ENCODE measurements around the gene STK32B.

STK32B gene

DNA sequence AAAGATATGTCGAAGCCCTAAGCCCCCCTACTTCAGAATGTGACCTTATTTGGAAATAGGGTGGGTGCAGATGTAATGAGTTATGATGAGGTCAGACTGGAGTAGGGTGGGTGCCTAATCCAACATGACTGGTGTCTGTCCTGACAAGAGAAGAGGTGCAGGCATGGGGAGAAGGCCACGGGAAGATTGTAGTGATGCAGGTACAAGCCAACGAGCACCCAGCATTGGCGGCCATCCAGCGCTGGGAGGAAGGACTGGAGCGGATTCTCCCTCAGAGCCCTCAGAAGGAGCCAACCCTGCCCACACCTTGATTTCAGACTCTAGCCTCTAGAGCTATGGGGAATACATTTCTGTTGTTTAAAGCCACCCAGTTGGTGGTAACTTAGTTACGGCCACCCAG, 419.9 kb downstream of the STK32B start:
- DNase-seq (ENCODE audit: low read depth), result no peak

DNA sequence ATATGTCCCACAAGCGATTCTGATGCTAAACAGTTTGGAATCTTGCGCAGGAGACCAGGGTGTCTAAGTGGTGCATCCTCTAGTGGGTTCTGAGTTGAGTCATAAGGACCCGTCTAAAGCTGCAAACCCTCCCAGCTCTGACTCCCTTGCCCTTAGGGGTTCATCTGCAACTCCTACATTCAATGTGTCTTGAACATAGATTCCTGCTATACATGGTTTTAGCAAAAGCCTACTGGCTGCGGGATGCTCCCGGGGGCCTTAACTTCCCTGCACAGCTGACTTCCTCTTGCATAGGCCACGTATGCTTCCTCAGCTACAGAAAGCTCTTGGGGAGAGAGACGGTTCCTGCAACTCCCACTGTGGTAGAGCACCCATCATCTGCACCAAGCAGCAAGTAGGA, 420.4 kb downstream of the STK32B start:
- no peak for DNase-seq (ENCODE audit: low read depth)

DNA sequence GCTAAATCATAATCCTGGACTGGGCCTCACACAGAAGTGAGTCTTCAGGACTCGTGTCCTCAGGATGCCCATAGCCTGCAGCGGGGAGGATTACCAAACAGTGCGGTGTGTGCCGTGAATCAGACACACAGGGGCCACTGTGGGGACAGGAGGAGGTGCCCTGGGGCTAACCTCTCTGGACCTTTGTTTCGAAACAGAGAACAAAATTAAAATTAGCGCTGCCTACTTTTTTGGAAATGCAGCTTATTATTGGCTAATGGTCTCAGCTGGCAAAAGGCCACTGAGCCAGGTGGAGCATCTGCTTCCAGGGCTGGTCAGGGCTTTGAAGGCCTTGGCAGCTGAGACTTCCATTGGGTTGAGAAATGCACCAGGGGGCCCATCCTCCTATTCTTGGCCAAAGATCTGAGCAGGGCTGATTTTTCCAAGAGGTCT, 420.9 kb downstream of the STK32B start:
- DNase-seq (ENCODE audit: low read depth), result no peak

DNA sequence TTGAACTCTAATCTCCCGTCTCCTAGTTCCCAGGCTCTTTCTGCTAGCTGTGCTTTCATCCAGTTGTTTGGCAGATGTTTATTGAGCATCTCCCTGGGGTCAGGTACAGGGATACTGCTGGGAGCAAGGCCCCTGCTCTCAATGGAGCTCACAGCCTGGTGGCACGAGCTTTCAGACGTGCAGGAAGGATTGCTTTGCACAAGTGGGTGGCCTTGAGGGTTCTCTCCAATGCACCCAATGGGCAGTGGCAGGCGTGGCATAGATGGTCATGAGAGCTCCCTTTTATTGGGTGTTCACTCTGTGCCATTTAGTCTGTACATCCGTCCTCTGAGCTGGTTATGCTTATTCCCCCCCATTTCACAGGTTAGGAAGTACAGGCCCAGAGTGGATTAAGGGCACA, 421.8 kb downstream of the STK32B start:
- DNase-seq (ENCODE audit: low read depth), result no peak

DNA sequence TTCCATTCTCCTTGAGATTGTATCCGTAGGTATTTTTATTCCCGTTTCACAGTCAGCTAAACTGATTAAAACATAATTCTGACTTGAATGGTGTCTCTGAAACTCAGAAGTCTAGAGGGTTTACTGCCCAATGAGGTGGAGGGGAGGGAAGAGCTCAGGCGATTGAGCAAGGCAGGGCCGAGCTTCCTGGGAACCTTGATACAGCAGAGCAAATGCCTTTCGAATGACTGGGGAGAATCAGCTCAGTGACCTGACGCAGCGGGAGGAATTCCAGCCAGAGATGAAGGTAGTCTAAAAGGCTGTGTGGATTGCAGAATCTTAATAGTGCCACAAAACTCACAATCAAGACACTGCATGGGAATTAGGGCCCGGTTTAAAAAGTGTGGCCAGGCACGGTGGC, 423.5 kb downstream of the STK32B start:
- DNase-seq (ENCODE audit: low read depth), result no peak

DNA sequence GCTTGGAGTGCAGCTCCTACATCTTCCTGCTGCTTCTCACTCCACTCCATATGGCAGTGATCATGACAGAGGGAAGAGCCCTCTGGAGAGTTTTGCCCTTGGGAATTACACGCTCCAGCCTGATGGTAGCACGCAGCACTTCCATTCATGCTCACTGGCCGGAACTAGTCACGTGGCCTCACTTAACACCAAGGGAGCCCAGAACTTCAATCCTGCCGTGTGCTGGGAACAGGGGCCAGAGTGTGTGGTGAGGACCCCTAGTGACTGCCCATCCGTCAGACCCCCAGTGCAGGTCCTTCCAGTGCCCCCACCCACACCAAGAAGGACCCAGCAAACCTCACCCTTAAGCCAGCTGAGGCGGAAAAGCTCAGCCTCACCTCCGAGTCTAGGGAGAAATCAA, 426.3 kb downstream of the STK32B start:
- DNase-seq (ENCODE audit: low read depth), result no peak

DNA sequence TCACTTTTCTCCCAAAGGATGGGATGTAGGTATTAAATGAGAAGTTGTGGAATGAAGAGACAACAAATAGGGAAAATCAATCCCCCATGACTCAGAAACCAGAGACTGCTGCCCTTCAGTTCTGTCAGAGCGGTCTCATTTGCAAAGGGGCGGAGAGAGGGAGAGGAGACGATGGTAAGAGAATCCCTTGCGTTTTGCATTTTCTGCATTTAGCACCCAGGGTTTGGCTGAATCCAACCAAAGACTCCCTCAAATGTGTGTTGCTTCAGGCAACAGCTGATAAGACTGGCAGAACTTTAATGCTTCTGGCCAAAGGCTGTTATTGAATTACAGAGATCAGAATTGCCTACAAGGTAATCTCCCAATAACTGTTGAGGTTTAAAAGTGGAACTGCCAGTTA, 426.9 kb downstream of the STK32B start:
- no peak for DNase-seq (ENCODE audit: low read depth)

DNA sequence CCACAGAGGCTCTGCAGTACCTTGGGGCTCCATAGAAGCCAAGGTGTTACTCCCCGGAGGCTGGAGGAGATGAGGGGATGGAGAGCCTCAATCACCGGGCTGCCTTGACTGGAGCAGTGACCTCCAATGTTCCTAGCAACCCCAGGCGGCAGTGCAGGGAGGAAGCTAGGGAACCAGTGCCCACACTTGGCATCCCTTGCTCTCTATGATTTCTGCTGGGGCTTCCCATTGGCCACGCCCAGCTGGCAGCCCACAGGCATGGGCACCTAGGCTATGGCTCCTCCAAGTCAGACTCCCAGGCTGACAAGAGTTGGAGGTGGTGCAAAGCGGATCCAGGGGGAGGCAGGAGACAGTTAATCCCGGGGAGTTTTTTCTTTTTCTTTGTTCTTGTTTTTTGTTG, 427.4 kb downstream of the STK32B start:
- DNase-seq (ENCODE audit: low read depth), result no peak

DNA sequence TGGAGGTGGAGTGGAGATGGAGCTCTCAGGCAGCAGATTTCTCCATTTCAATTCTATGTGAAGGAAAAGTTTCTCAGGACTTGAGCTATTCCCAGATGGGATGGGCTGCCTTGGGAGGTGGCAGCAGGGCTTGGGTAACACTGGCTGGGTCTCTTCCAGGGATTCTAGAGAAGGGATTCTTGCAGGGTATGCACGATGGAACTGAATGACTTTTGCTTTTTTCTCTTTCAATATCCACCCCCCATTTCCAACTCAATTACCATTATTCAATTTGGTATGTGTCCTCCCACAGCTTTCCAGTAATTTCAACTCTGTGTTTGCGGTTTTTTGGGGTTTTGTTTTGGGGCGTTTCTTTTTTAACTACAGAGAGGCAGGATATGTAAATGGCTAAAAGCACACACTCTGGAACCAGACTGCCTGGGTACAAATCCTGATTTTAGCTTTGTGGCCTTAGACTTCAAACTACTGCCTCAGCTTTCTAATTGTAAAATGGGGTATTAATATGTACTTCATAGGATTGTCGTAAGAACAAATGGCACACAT, 428.3 kb downstream of the STK32B start:
- DNase-seq (ENCODE audit: low read depth), result no peak

DNA sequence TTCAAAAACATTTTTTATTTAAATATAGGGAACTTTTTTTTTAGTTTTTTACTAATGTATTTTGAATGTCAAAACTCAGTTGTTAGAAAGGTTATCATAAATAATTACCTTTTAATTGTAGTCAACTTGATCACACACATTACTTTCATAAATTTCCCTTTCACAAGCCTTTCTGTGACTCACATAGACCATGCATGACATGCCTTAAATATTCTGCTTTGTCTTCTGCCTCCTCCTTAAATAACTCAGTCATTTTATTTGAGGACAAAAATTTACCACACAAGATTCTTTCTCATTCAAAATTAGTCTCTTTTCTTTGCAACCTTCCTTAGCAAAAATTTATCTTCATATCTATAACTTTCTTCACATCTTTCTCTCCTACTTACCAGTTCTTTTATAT, 437.1 kb downstream of the STK32B start:
- no peak for DNase-seq (ENCODE audit: low read depth)

DNA sequence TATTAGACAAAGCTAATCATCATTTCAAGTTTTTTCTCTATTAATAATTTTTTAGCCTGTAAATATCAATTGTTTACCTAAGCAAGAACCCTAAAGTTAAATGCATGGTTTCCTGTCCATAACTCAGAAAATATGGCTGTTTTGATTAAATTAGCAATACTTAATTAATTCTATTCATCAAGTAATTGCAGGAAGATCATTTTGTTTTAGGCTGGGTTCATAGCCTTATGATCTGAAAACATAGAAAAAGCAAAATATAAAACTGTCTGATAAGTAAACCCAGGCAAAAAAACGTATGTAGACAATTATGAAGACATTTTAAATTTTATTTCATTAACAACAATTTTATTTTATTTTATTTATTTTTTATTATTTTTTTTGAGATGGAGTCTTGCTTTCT, 438.0 kb downstream of the STK32B start:
- DNase-seq (ENCODE audit: low read depth), result no peak

DNA sequence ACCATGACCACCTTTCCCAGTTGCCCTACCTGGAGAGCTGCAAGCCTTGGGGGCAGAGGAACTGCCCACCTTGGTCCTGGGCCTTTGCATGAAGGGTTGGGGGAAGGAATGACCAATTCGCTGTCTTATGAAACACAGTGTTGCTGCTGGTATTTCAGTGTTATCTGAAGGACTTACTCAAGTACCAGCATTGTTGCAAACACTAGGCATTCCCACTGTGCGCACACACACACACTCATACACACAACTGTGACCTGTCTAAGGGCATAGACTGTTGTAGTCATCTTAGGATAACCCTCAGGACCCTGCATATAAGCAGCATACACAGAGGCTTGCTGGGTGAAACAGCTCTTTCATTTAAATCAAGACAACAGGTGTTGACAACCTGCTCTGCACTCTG, 446.2 kb downstream of the STK32B start:
- no peak for DNase-seq (ENCODE audit: low read depth)

DNA sequence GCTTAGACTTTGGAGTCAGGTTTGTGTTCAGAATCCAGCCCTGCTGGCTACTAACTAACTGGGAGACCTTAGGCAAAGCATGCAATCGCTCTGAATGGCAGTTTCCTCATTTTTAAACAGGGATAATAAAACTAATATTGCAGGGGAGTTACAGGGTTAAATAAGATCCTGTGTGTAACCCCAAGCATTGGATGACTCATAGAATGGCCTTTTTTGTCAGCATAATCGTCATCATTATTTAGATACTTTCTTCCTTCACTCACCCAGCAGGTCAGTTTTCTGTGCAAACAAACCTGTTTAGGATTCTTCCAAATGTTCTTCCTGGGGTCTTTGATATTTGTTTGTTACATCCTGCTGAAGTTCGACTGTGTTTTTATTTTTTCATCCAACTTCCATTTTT, 448.9 kb downstream of the STK32B start:
- DNase-seq (ENCODE audit: low read depth), result no peak

DNA sequence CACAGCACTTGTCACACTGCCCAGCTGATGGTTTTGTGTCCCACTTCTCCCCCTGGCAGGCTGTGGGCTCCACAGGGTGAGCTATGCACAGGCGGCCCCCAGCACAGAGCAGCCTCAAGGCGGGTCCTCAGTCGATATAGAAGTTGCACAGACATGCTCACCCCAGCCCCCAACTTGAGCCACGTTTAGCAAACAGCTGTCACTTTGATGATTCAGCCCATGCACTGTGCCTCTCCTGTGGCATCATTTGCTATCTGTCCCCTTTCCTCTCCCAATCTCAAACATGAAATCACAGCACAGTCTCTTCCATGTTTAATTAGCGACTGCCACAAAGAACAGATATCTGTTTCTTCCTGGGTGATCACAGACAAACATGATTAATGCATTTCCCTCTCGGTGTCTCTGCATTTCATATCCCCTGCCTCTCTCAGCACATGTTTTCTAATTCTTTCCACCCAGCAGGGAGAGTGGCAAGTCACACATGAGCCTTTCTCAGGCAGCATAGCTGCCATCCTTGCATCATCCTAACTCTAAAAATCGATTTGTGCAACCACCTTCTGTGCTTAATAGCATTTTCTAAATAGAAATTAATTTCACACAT, 452.2 kb downstream of the STK32B start:
- DNase-seq (ENCODE audit: low read depth), result no peak

DNA sequence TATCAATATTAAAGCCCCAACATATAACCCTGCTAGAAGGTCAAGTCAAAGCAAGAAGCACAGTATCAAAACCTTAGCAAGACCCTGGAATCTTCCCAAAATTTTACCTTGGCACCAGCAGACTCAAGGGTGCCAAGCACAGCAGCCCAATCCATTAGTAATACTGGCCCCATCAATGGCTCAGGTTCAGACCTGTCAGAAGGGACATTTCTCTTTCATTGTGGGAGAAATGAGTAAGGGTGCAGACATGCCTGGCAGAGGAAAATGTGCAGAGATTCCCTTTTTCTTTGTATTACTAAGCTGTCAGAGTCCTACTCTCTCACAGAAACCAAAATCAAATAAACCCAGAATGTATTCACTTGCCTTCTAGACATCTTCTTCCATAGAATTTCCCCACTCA, 453.2 kb downstream of the STK32B start:
- DNase-seq (ENCODE audit: low read depth), result no peak

DNA sequence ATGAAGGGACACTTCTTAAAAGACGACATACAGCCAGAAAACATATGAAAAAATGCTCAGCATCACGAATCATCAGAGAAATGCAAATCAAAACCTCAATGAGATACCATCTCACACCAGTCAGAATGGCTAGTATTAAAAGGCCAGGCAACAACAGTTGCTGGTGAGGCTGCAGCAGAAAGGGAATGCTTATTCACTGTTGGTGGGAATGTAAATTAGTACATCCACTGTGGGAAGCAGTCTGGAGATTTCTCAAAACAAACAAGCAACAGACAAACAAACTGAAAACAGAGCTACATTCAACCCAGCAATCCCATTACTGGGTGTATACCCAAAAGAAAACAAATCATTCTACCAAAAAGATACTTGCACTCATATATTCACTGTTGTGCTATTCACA, 459.2 kb downstream of the STK32B start:
- no peak for DNase-seq (ENCODE audit: low read depth)

DNA sequence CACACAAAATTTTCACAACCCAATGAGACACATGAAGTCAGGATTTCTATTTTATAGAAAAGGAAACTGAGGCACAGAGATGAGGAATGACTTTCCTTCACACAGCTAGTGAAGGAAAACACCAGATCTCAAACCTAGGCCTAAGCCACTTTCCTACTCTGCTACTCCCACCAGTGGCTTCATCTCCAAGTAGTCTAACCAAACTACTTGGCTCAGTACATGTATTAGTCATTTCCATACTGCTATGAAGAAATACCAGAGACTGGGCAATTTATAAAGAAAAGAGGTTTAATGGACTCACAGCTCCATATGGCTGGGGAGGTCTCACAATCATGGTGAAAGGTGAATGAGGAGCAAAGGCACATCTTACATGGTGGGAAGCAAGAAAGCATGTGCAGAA, 460.5 kb downstream of the STK32B start:
- no peak for DNase-seq (ENCODE audit: low read depth)

DNA sequence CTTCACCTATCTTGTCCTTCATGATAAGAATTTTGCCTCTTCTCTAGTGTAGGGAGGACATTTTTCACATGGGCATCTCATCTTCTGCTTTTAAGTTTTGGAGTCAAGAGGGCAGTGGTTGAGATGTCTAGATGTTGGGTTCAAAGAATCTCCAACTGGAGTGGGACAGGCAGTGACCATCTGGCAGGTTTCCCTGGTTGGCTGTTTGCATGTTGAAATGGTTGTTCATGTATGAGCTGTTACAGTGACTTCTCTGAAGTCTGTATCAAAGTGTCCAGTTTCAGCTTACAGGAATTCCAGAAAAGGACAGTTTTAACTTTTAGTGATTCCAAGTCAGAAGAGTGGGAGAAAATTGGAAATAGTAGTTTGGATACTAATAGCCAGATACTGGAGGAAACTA, 464.4 kb downstream of the STK32B start:
- no peak for DNase-seq (ENCODE audit: low read depth)

DNA sequence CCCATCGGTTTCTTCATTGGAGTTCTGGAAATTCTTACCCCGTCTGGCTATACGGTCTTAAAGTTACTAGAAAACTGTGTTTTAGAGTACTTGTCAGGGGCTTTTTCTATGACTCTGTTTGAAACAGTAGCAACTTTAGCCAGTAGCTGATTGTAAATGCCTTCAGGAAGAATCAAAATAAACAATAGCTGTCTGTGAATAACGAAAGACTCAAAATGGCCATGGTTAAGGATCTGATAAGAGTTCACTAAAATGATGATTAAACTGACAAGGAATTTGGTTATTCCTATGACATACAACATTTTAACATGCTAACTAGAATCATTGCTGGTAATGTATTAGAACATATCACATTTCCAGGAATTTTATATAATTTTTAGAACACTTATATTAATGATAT, 466.1 kb downstream of the STK32B start:
- DNase-seq (ENCODE audit: low read depth), result no peak

DNA sequence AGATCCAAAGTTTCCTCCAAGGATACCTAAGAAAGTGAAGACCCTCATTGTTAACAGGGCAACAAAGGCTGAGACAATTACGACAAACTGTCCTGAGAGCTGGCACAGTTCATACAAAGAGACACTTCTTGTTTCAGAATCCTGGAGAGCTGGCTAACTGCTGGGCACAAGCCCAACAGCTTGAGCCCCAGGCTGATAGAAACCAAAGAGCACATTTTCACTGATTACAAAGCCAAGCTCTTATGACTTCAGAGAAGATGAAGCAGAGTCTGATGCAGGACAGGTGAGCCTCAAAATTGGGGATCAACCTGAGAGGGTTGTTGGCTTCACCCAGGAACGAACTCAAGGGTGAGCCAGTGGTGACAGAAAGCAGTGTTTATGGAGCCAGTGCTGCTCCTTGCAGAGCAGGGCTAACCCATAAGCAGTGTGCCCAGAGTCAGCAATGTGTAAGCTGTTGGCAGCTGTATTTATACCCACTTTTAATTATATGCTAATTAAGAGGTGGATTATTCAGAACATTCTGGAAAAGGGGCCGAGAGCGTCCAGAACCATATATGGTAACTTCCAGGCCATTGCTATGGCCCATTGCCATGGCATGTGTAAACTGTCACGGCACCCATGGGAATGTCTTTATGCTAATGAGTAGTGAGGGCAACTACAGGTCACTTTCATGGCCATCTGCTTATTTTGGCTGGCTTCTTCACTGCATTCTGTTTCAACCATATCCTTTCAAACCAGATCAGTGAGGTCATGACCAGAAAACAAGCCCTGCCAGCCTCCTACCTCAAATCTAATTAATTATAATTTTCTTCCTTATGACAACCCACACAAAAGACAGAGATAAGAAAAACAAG, 473.4 kb downstream of the STK32B start:
- no peak for DNase-seq (ENCODE audit: low read depth)

DNA sequence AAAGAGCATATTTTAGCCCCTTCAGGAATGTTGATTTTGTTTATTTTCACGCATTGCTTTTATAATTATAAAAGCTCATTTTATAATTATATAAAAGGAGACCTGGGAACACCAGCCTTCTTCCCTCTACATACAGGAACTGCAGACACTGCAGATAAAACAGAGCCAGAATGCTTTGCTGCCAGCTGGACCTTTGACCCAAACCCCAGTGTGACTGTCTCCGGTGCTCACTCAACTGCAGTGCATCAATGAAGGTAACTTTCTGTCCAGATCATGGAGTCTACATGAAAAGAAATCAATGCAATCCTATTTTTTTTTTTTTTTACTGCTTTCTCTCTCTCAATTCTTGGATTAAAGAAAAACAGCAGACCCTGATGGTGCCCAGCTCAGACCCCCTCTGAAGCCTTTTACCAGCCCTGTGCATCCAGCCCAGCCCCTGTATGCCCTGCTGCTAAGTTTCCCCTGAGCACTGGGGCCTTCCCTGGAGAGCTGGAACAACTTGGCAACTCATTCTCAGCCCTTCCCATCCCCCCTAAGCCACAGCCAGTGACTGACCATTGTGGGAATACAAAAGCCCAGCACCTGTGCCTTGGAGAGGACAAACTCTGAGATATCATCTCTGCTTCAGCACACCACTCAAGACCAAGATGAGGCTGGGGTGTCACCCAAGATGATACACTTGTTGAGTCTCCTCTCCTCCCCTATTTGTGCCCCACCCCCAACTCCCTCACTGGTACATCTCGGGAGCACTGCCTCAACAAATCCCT, 475.0 kb downstream of the STK32B start:
- no peak for DNase-seq (ENCODE audit: low read depth)

DNA sequence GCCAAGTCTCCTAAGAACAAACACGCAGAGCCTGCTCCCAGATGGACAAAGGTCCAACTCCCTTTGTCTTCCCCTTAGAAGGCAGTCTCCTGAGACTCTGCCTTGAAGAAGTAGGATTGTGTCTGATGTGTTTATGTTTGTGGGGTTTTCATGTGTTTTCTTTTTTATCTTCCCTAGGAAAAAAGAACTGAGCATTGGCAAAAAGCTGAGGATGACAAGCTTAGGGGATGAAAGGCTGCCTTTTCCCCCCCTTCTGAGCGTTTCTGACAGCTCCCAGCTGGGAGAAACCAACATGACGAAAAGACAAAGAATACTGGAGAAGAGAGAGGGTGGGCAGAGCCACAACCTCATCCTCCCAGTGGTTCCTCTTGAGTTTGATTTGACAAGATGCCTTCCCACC, 475.9 kb downstream of the STK32B start:
- no peak for DNase-seq (ENCODE audit: low read depth)

DNA sequence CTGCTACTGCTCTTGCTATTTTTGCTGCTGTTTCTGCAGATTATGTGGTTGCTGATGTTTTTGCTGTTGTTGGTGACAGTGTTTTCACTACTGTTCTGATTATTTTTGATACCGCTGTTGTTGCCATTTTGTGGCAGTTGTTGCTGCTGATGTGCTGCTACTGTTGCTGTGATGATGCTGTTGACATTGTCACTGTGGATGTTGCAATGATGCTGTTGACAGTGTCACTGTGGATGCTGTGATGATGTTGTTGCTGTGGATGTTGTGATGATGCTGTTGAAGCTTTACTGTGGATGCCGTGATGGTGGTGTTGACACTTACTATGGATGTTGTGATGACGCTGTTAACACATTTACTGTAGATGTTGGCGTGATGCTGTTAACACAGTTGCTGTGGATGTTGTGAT, 476.8 kb downstream of the STK32B start:
- DNase-seq (ENCODE audit: low read depth), result no peak
